GM19467 (cell line): ENCODE results near the gene NUTF2.
A peak's percentile ranks its signal among the peaks of the same experiment; 100 is the strongest.
"Not testable (repeated sequence)": the region's sequence is repeated elsewhere in the genome, so short reads cannot be mapped to it uniquely, and the experiment has no call there.

Experiments
- ATAC-seq: cut with Tn5 transposase; IDR thresholded peaks from one replicate; pipeline ENCODE4 v1.9.1; 2021; ENCODE audit warnings: mild to moderate bottlenecking, moderate library complexity; ENCODE audit not compliant: unreplicated experiment

NUTF2 gene

GRCh38 chr16:67862623-67863583 is 16.2 kb downstream of the NUTF2 start:
- ATAC-seq, result no peak

- ATAC-seq, result not testable (repeated sequence)
Observed at GRCh38 chr16:67864044-67864443, 17.3 kb downstream of the NUTF2 start.

GRCh38 chr16:67864594-67864993 is 17.9 kb downstream of the NUTF2 start:
- ATAC-seq, result no peak

- ATAC-seq, result no peak
Observed at GRCh38 chr16:67865318-67865717, 18.6 kb downstream of the NUTF2 start.

- ATAC-seq, result no peak
Observed at GRCh38 chr16:67868290-67868689, 21.6 kb downstream of the NUTF2 start.

- no peak for ATAC-seq
Observed at GRCh38 chr16:67869653-67870052, 22.9 kb downstream of the NUTF2 start.

- ATAC-seq, result no peak
Observed at GRCh38 chr16:67871256-67871655, 24.5 kb downstream of the NUTF2 start.

- no peak for ATAC-seq
Observed at GRCh38 chr16:67872131-67872630, 25.4 kb downstream of the NUTF2 start.

GRCh38 chr16:67872631-67873434 is 26.1 kb downstream of the NUTF2 start, which contains the start of gene EDC4:
Gene EDC4, plus strand, starts transcription at chr16:67873052. Its CDS starts 210 bp downstream, at chr16:67873262.
- ATAC-seq, result peak; percentile 52

GRCh38 chr16:67873435-67874370 is 27.0 kb downstream of the NUTF2 start:
- ATAC-seq, result peak; percentile 5

GRCh38 chr16:67874372-67874771 is 27.6 kb downstream of the NUTF2 start:
- ATAC-seq, result no peak

GRCh38 chr16:67877064-67877463 is 30.3 kb downstream of the NUTF2 start:
- no peak for ATAC-seq

- no peak for ATAC-seq
Observed at GRCh38 chr16:67878232-67878631, 31.5 kb downstream of the NUTF2 start.

GRCh38 chr16:67878846-67879245 is 32.1 kb downstream of the NUTF2 start:
- no peak for ATAC-seq

GRCh38 chr16:67879462-67879861 is 32.7 kb downstream of the NUTF2 start:
- no peak for ATAC-seq

- no peak for ATAC-seq
Observed at GRCh38 chr16:67879936-67880335, 33.2 kb downstream of the NUTF2 start.

GRCh38 chr16:67880584-67880983 is 33.9 kb downstream of the NUTF2 start:
- ATAC-seq, result no peak

GRCh38 chr16:67881621-67882161 is 35.0 kb downstream of the NUTF2 start:
- ATAC-seq, result no peak

- no peak for ATAC-seq
Observed at GRCh38 chr16:67882374-67883145, 35.8 kb downstream of the NUTF2 start.
